Psoas muscle (tissue), 8 donors: ENCODE data around the gene DNAJC8. TPM values are rescaled to one million over a fixed set of nuclear protein-coding genes. Genes with fewer than 3 reads are reported as not detected.

ENCODE experiments used
- ATAC-seq, 4 donors: fragments of 200-7000 bp; cut with Tn5 transposase; one replicate each; pipeline ENCODE4 v1.9.1; 2020; ENCODE audit warnings: moderate library complexity in 3 of 4, mild to moderate bottlenecking in 2 of 4
- DNase-seq, 2 donors: peaks; one replicate each; pipeline ENCODE4 v3.0.0-alpha.2; 2020
- H3K27ac ChIP-seq: fragments of 200-600 bp; one replicate; pipeline ENCODE4 v1.8.0; 2022
- H3K27me3 ChIP-seq, 3 donors: fragments of 200-600 bp in 1 of 3; one replicate each; pipeline versions ENCODE4 v1.6.1 to v1.8.0; 2013 to 2022; ENCODE audit warnings: low read length in 2 of 3, mild to moderate bottlenecking in 2 of 3, moderate library complexity in 1 of 3; ENCODE audit not compliant: insufficient read depth in 3 of 3
- H3K36me3 ChIP-seq, 2 donors: fragments of 200-600 bp in 1 of 2; one replicate each; pipeline versions ENCODE4 v1.6.1 to v1.8.0; 2013 to 2022; ENCODE audit warnings: low read depth in 1 of 2, mild to moderate bottlenecking in 1 of 2, moderate library complexity in 1 of 2; ENCODE audit not compliant: insufficient read depth in 1 of 2
- H3K4me1 ChIP-seq: fragments of 200-600 bp; one replicate; pipeline ENCODE4 v1.8.0; 2022
- H3K4me3 ChIP-seq: fragments of 200-600 bp; one replicate; pipeline ENCODE4 v1.8.0; 2022; ENCODE audit warnings: mild to moderate bottlenecking
- H3K9me3 ChIP-seq: fragments of 200-600 bp; one replicate; pipeline ENCODE4 v1.8.0; 2022
- WGBS, 3 donors: extraction: QIAGEN DNeasy Blood & Tissue Kit; methylation state at CpG; one replicate each; pipeline versions ENCODE4 v1.1.6 to v1.1.7; 2013; 5-methylcytosine and 5-hydroxymethylcytosine counted together
- intact Hi-C, 2 donors: fragments of 100-400 bp; cut with DNase I; formaldehyde crosslinking; loops; one replicate each; pipeline versions ENCODE4 v1.11.0 to v1.14.2; 2022
- polyA plus RNA-seq, 3 donors: library from polyadenylated mRNA; stranded (reverse); fragments of 200-250 nt; gene quantifications; one replicate each; pipeline ENCODE4 v1.2.3, GENCODE V29; 2013
- total RNA-seq, 4 donors: library from RNA; stranded (reverse); fragmentation: NEBNext Ultra II Directional in 2 of 4; extraction: Animal tissue kit (Norgen Biotek cat#: 25700) in 2 of 4; gene quantifications; one replicate each; pipeline versions ENCODE4 v1.2.1 to v1.2.4, GENCODE V29; 2021 to 2023
- TF ChIP-seq, protein P1 (sequence below): fragments of 200-600 bp; IDR thresholded peaks from one replicate; pipeline ENCODE4 v1.8.0; 2022; ENCODE audit warnings: antibody characterized with exemption
- donor health status: healthy with polysubstance abuse.
- donor health status: DM: no; HTN: no; CAD: no; lungs with moderate emphysema.
- donor health status: Bipolar disorder and iron deficiency.
- donor health status: healthy.
- donor health status: DM: yes; HTN: yes; CAD: no.
- donor health status: DM: no; HTN: no; CAD: no.
- donor health status: DM: no; HTN: no; CAD: no.
- donor health status: DM: yes; HTN: yes; CAD: no.

The DNAJC8 gene
- total and polyA plus RNA-seq, 7 donors = 46.6 to 116 (median 64.0) TPM

DNA sequence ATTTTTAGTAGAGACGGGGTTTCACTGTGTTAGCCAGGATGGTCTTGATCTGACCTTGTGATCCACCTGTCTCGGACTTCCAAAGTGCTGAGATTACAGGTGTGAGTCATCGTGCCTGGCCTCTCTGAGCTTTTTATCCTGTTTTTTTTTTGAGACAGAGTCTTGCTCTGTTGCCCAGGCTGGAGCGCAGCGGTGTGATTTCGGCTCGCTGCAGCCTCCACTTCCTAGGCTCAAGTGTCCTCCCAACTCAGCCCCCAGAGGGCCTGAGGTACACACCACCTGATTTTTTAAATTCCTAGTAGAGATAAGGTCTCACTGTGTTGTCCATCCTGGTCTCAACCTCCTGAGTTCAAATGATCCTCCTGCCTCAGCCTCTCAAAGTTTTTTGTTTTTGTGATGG is 46.9 kb upstream of the DNAJC8 start:
- WGBS, 3 donors = 91 to 94% (median 93%) methylated on average over 7 of the region's 7 CpGs
- intact Hi-C loops = no loop called here
- DNase-seq (no peak), ATAC-seq (no peak)
- Histone ChIP-seq H3K4me1 (peaks cover 14% of the 10 kb centered on the region), H3K27ac (no peak overlapping the region), H3K36me3 (peaks cover 17 to 80% of the 10 kb centered on the region in 2 donors), H3K4me3 (no peak overlapping the region), H3K27me3 (no peaks in the 10 kb centered on the region), H3K9me3 (no peaks in the 10 kb centered on the region)
- TF ChIP-seq, protein P1, sequence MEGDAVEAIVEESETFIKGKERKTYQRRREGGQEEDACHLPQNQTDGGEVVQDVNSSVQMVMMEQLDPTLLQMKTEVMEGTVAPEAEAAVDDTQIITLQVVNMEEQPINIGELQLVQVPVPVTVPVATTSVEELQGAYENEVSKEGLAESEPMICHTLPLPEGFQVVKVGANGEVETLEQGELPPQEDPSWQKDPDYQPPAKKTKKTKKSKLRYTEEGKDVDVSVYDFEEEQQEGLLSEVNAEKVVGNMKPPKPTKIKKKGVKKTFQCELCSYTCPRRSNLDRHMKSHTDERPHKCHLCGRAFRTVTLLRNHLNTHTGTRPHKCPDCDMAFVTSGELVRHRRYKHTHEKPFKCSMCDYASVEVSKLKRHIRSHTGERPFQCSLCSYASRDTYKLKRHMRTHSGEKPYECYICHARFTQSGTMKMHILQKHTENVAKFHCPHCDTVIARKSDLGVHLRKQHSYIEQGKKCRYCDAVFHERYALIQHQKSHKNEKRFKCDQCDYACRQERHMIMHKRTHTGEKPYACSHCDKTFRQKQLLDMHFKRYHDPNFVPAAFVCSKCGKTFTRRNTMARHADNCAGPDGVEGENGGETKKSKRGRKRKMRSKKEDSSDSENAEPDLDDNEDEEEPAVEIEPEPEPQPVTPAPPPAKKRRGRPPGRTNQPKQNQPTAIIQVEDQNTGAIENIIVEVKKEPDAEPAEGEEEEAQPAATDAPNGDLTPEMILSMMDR = no peak

GRCh38 chr1:28278763-28279162 is 45.9 kb upstream of the DNAJC8 start:
- intact Hi-C loops = no loop called here
- no peak for DNase-seq

DNA sequence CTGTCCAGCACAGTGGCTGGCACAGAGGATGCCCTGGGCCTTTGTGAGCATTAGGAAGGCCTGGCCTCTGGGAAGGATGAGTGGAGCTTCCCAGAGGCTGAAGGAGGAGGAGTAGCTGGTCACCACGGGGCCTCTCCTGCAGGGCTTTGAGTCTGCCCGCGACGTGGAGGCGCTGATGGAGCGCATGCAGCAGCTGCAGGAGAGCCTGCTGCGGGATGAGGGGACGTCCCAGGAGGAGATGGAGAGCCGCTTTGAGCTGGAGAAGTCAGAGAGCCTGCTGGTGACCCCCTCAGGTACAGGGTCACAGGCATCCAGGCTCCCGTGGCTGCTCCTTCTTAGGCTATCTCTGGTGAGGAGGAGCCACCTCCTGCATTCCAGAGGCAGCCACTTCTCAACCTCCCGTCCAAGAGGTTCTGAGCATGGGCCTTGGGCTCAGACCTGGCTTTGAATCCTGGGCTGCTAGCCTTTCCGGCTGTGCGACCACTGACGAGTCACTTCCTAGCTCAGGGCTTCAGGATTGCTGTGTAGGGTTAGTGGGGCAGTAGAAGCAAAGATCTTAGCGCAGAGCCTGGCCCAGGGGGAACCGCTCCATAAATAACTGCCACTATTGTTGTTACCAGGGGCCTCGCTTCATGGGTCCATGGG is 40.5 kb upstream of the DNAJC8 start:
- Histone ChIP-seq H3K27ac (no peak overlapping the region), H3K4me1 (no peaks in the 10 kb centered on the region), H3K27me3 (no peaks in the 10 kb centered on the region), H3K9me3 (no peaks in the 10 kb centered on the region), H3K36me3 (peaks cover 3 to 92% of the 10 kb centered on the region in 2 donors), H3K4me3 (no peak overlapping the region)
- ATAC-seq = no peak
- 81 to 82% (median 81%) methylated on average over 17 of the region's 17 CpGs for WGBS, 3 donors
- intact Hi-C loops = no loop called here
- DNase-seq = no peak
- TF ChIP-seq, protein P1 = no peak

More at GRCh38 chr1:28278763-28279162, 45.9 kb upstream of the DNAJC8 start:
- Histone ChIP-seq H3K27me3 (no peaks in the 10 kb centered on the region), H3K4me1 (peaks cover 11% of the 10 kb centered on the region), H3K27ac (no peak overlapping the region), H3K4me3 (no peak overlapping the region), H3K9me3 (no peaks in the 10 kb centered on the region), H3K36me3 (peaks cover 17 to 90% of the 10 kb centered on the region in 2 donors)
- WGBS, 3 donors = 85 to 93% (median 88%) methylated on average over 5 of the region's 5 CpGs
- ATAC-seq = no peak
- TF ChIP-seq, protein P1 = no peak

GRCh38 chr1:28272215-28272852 is 39.5 kb upstream of the DNAJC8 start:
- Histone ChIP-seq H3K36me3 (peaks cover 0 to 82% of the 10 kb centered on the region in 2 donors), H3K4me3 (no peak overlapping the region), H3K27ac (no peak overlapping the region), H3K4me1 (no peaks in the 10 kb centered on the region), H3K9me3 (no peaks in the 10 kb centered on the region), H3K27me3 (no peaks in the 10 kb centered on the region)
- TF ChIP-seq, protein P1 = no peak
- ATAC-seq (no peak), DNase-seq (no peak)
- WGBS, 3 donors = 92 to 94% (median 94%) methylated on average over 20 of the region's 20 CpGs
- intact Hi-C loops = no loop called here
